ENCODE measurements around the gene TSNAXIP1. TPM values are rescaled to one million over a fixed set of nuclear protein-coding genes. Genes with fewer than 3 reads are reported as not detected.

Gene TSNAXIP1
- total and polyA plus RNA-seq, 7 experiments from 2014 or later = 0.24 to 1.1 (median 0.54) TPM; not detected in 2

DNA sequence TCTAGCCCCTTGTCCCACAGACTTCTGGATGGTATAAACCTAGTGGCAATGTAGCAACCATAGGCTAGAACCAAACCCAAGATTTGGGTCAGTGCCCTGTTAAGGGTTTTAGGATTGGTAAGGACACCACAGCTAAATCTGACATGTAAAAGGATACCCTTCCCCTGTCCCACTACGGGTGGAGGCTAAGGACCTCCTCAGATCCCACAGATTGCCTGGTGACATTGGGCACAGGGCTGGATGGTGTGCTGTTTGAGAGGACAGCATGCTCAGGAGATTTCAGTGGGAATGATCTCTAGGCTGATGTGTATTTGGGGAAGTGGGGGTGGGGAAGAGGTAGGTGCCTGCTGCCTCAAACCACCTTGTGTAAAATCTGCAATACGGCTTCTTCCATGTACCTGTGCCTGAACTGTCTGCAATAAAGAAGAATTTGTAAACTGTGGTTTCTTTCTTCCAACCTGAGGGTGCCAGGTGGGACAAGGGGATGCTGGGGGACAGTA lies 65.5 kb downstream of the TSNAXIP1 start:
- CTCF ChIA-PET = no interaction called here
- no peak for DNase-seq
- H3K4me1 Mint-ChIP-seq = peaks cover 25 to 41% (median 36%) of the 10 kb centered on the region in 7 donors
- no peaks in the 10 kb centered on the region for H3K9me3 Mint-ChIP-seq
- Histone ChIP-seq H3K27me3 (ENCODE audit: control insufficient read depth in 2 of 2, insufficient read depth in 2 of 2, low read length in 2 of 2) (no peaks in the 10 kb centered on the region), H3K27ac (ENCODE audit: low read depth, low read length) (peak overlapping the region; percentile 91), H3K9me3 (ENCODE audit: control insufficient read depth in 2 of 3, low read length in 3 of 3) (no peaks in the 10 kb centered on the region), H3K4me1 (ENCODE audit: control insufficient read depth in 2 of 2, insufficient read depth in 2 of 2, low read length in 2 of 2) (peaks cover 19 to 30% of the 10 kb centered on the region in 2 donors), H3K4me3 (ENCODE audit: low read length) (peak overlapping the region; percentile 88), H3K36me3 (ENCODE audit: control insufficient read depth in 2 of 3, insufficient read depth in 3 of 3, low read length in 3 of 3) (peaks cover 3 to 43% (median 7%) of the 10 kb centered on the region in 3 experiments)
- no peaks in the 10 kb centered on the region for H3K27me3 Mint-ChIP-seq
- intact Hi-C loops (cut with micrococcal nuclease) = loop anchor here (1.0 to 5.0 kb wide), 8 partner anchors 29 to 351 kb away; partner anchors contain the start of genes RANBP10 (in 2 of the 2), TSNAXIP1 (in 2 of the 2), NFATC3 (in 1 of the 2) and THAP11 (in 1 of the 2)
- peak overlapping the region; percentile 87 to 93 (median 91) for H3K27ac Mint-ChIP-seq
- H3K36me3 Mint-ChIP-seq = peaks cover 0 to 21% (median 4%) of the 10 kb centered on the region in 5 donors
- POLR2A ChIA-PET = interaction anchor here (0.7 to 1.5 kb wide), 4 partner anchors 21 to 66 kb away, joined by 3 to 10 read pairs (median 3); partner anchors contain the start of genes CENPT, PSKH1 and RANBP10
- ATAC-seq = no peak
- peak overlapping the region; percentile 88 to 96 (median 94) for H3K4me3 Mint-ChIP-seq

- ATAC-seq = peak; percentile 96
- Histone ChIP-seq H3K4me1 (ENCODE audit: control insufficient read depth in 2 of 2, insufficient read depth in 2 of 2, low read length in 2 of 2) (peaks cover 19 to 30% of the 10 kb centered on the region in 2 donors), H3K27me3 (ENCODE audit: control insufficient read depth in 2 of 2, insufficient read depth in 2 of 2, low read length in 2 of 2) (no peaks in the 10 kb centered on the region), H3K27ac (ENCODE audit: low read depth, low read length) (peak within 1 kb of the TSS; percentile 91), H3K4me3 (ENCODE audit: low read length) (peak within 1 kb of the TSS; percentile 88), H3K9me3 (ENCODE audit: control insufficient read depth in 2 of 3, low read length in 3 of 3) (no peaks in the 10 kb centered on the region), H3K36me3 (ENCODE audit: control insufficient read depth in 2 of 3, insufficient read depth in 3 of 3, low read length in 3 of 3) (peaks cover 10 to 46% (median 13%) of the 10 kb centered on the region in 3 experiments)
- Mint-ChIP-seq H3K4me1 (peaks cover 25 to 41% (median 36%) of the 10 kb centered on the region in 7 donors), H3K36me3 (peaks cover 0 to 27% (median 4%) of the 10 kb centered on the region in 5 donors), H3K4me3 (peak within 1 kb of the TSS; percentile 88 to 96 (median 94)), H3K9me3 (no peaks in the 10 kb centered on the region), H3K27ac (peak within 1 kb of the TSS; percentile 90 to 97 (median 92)), H3K27me3 (no peaks in the 10 kb centered on the region)
- ChIA-PET CTCF (interaction anchor here (0.5 to 1.0 kb wide), 6 partner anchors 9 to 325 kb away, joined by 3 to 4 read pairs (median 3); no protein-coding TSS in a partner anchor), POLR2A (interaction anchor here (0.6 to 2.8 kb wide), 10 partner anchors 9 to 1098 kb away, joined by 3 to 23 read pairs (median 4); partner anchors contain the start of genes CENPT, NUTF2, PSKH1 and PSMB10)
- DNase-seq = peak; percentile 75 to 96 (median 83)
- intact Hi-C loops (cut with micrococcal nuclease) = loop anchor here (1.0 to 5.0 kb wide), 13 partner anchors 20 to 352 kb away; partner anchors contain the start of genes NUTF2 (in 2 of the 2), RANBP10 (in 2 of the 2), THAP11 (in 2 of the 2) and TSNAXIP1 (in 2 of the 2)
These were observed 66.1 kb downstream of the TSNAXIP1 start, which contains the start of gene EDC4 for GRCh38 chr16:67872631-67873434. TSS of gene EDC4 (plus strand) at chr16:67873052. CDS start at chr16:67873262, 210 bp downstream.

DNA sequence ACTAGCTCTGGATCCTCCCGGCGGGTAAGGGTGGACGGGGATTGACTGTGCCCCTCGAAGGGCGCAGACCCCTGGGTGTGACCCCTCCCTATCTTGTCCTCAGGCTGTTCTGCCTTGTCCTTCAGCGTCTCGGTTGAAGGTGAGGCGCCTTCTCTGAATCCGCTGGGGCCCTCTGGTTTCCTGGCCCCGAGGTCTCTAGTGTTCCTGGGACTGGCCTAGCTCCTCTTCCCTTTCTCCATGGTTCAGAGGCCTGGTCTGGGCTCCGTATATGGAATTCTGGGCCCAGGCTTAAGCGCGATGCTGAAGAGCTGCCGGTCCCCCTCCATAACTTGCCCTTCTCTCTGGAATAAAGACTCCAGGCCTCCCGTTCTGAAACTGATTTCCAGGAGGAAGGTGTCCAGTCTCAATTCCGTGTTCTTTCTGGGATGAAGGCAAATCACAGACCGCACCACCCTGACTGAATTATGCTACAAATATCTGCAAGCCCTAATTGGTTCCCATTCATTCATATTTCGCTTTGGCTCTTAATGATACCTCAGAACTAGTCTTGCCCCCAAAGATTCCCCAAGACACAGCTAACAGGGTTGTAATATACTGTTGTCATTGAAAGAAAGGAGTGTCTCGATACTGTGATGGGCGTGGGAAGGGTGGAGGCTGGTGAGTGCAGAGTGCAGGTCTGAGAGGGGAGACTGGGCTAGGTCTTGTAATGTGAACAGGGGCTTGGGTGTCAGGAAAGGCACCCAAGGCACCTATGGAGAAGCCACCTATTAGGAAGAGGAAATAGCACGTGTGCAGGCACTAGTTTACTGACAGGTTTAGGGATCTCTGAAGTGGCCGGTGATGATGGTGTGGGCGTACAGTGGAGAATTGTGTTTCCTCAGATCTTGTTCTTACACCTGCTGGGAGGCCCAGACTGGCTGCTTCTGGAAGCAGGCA lies 67.0 kb downstream of the TSNAXIP1 start:
- Histone ChIP-seq H3K36me3 (ENCODE audit: control insufficient read depth in 2 of 3, insufficient read depth in 3 of 3, low read length in 3 of 3) (peaks cover 18 to 48% (median 18%) of the 10 kb centered on the region in 3 experiments), H3K4me3 (ENCODE audit: low read length) (peak overlapping the region; percentile 88), H3K27ac (ENCODE audit: low read depth, low read length) (peak overlapping the region; percentile 91), H3K9me3 (ENCODE audit: control insufficient read depth in 2 of 3, low read length in 3 of 3) (no peaks in the 10 kb centered on the region), H3K4me1 (ENCODE audit: control insufficient read depth in 2 of 2, insufficient read depth in 2 of 2, low read length in 2 of 2) (peaks cover 19 to 30% of the 10 kb centered on the region in 2 donors), H3K27me3 (ENCODE audit: control insufficient read depth in 2 of 2, insufficient read depth in 2 of 2, low read length in 2 of 2) (no peaks in the 10 kb centered on the region)
- H3K36me3 Mint-ChIP-seq = peaks cover 0 to 35% (median 4%) of the 10 kb centered on the region in 5 donors
- intact Hi-C loops (cut with micrococcal nuclease) = loop anchor here (1.0 to 5.0 kb wide), 10 partner anchors 20 to 353 kb away; partner anchors contain the start of genes NUTF2 (in 2 of the 2), THAP11 (in 2 of the 2), PSKH1 (in 1 of the 2) and RANBP10 (in 1 of the 2)
- peak overlapping the region; percentile 88 to 96 (median 94) for H3K4me3 Mint-ChIP-seq
- H3K27me3 Mint-ChIP-seq = no peaks in the 10 kb centered on the region
- H3K4me1 Mint-ChIP-seq = peaks cover 25 to 41% (median 36%) of the 10 kb centered on the region in 7 donors
- H3K9me3 Mint-ChIP-seq = no peaks in the 10 kb centered on the region
- DNase-seq (no peak), ATAC-seq (peak; percentile 1)
- H3K27ac Mint-ChIP-seq = peak overlapping the region; percentile 90 to 97 (median 92)
- CTCF ChIA-PET = interaction anchor here (0.5 to 1.0 kb wide), 6 partner anchors 8 to 326 kb away, joined by 3 to 4 read pairs (median 3); no protein-coding TSS in a partner anchor
- POLR2A ChIA-PET = interaction anchor here (0.6 to 2.8 kb wide), 12 partner anchors 8 to 1097 kb away, joined by 3 to 23 read pairs (median 4); partner anchors contain the start of genes CENPT, NUTF2, PSKH1 and PSMB10

DNA sequence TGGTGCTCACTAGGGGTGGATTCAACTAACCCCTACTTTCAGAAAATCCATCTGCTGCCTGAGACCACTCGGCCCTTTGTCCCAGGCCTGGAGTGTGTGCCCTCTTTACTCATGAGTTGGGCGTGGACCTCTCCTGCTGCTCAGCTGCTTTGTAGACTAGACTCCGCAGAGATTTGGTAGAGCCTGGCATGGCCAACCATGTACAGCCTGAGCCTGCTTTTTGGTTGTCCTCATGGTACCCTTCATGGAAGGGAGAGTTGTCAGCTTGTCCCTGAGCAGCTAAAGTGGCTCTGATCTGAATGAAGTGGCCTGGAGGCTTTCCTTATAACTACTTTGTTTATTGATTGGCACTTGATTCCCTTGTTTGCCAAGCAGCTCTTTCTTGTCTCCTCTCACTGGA lies 67.7 kb downstream of the TSNAXIP1 start:
- Mint-ChIP-seq H3K27me3 (no peaks in the 10 kb centered on the region), H3K9me3 (no peaks in the 10 kb centered on the region), H3K4me1 (peaks cover 25 to 41% (median 36%) of the 10 kb centered on the region in 7 donors), H3K36me3 (peaks cover 0 to 42% (median 4%) of the 10 kb centered on the region in 5 donors), H3K4me3 (peak overlapping the region; percentile 88 to 96 (median 94)), H3K27ac (peak overlapping the region; percentile 90 to 97 (median 92))
- peak overlapping the region; percentile 91 for H3K27ac ChIP-seq (ENCODE audit: low read depth, low read length)
- H3K36me3 ChIP-seq (ENCODE audit: control insufficient read depth in 2 of 3, insufficient read depth in 3 of 3, low read length in 3 of 3) = peaks cover 20 to 52% (median 22%) of the 10 kb centered on the region in 3 experiments
- ChIA-PET CTCF (no interaction called here), POLR2A (interaction anchor here (1.3 to 2.8 kb wide), 8 partner anchors 8 to 72 kb away, joined by 3 to 23 read pairs (median 6); partner anchors contain the start of genes CENPT, NUTF2, PSKH1 and PSMB10)
- H3K4me1 ChIP-seq (ENCODE audit: control insufficient read depth in 2 of 2, insufficient read depth in 2 of 2, low read length in 2 of 2) = peaks cover 19 to 30% of the 10 kb centered on the region in 2 donors
- H3K9me3 ChIP-seq (ENCODE audit: control insufficient read depth in 2 of 3, low read length in 3 of 3) = no peaks in the 10 kb centered on the region
- no peaks in the 10 kb centered on the region for H3K27me3 ChIP-seq (ENCODE audit: control insufficient read depth in 2 of 2, insufficient read depth in 2 of 2, low read length in 2 of 2)
- ATAC-seq (no peak), DNase-seq (no peak)
- H3K4me3 ChIP-seq (ENCODE audit: low read length) = peak overlapping the region; percentile 88
- intact Hi-C loops (cut with micrococcal nuclease) = loop anchor here in 1 of 2 donors (5.0 kb wide), 1 partner anchor 42 kb away; no protein-coding TSS in a partner anchor

DNA sequence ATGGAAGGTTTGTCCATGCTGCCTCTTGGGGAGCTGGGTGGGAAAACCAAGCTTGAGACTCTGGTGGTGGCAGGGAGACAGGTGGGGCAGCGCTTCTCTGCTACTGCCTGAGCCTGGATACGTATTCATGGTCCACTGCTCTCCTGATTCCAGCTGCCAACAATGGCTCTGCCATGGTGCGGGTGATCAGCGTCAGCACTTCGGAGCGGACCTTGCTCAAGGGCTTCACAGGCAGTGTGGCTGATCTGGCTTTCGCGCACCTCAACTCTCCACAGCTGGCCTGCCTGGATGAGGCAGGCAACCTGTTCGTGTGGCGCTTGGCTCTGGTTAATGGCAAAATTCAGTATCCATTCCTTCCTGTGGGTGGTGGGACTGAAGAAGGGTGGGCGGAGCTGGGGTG lies 70.4 kb downstream of the TSNAXIP1 start:
- ATAC-seq = no peak
- H3K36me3 ChIP-seq (ENCODE audit: control insufficient read depth in 2 of 3, insufficient read depth in 3 of 3, low read length in 3 of 3) = peaks cover 22 to 73% (median 43%) of the 10 kb centered on the region in 3 experiments
- peaks cover 0 to 52% (median 0%) of the 10 kb centered on the region in 5 donors for H3K36me3 Mint-ChIP-seq
- H3K27ac ChIP-seq (ENCODE audit: low read depth, low read length) = no peak overlapping the region
- DNase-seq = no peak
- H3K4me1 Mint-ChIP-seq = peaks cover 25 to 39% (median 35%) of the 10 kb centered on the region in 7 donors
- no peak overlapping the region for H3K4me3 ChIP-seq (ENCODE audit: low read length)
- ChIA-PET CTCF (no interaction called here), POLR2A (interaction anchor here (0.6 to 1.4 kb wide), 3 partner anchors 14 to 208 kb away, joined by 3 read pairs; partner anchors contain the start of gene NFATC3)
- no peak overlapping the region for H3K4me3 Mint-ChIP-seq
- peaks cover 19 to 29% of the 10 kb centered on the region in 2 donors for H3K4me1 ChIP-seq (ENCODE audit: control insufficient read depth in 2 of 2, insufficient read depth in 2 of 2, low read length in 2 of 2)
- no peaks in the 10 kb centered on the region for H3K9me3 ChIP-seq (ENCODE audit: control insufficient read depth in 2 of 3, low read length in 3 of 3)
- H3K9me3 Mint-ChIP-seq = no peaks in the 10 kb centered on the region
- H3K27me3 Mint-ChIP-seq = no peaks in the 10 kb centered on the region
- no peaks in the 10 kb centered on the region for H3K27me3 ChIP-seq (ENCODE audit: control insufficient read depth in 2 of 2, insufficient read depth in 2 of 2, low read length in 2 of 2)
- H3K27ac Mint-ChIP-seq = no peak overlapping the region
- intact Hi-C loops (cut with micrococcal nuclease) = no loop called here
